SU-DHL-6 (cell line): Measurements from ENCODE around the gene MTX1.

Experiments
- H2AFZ ChIP-seq: fragments of 200-600 bp; sonication (generic); 2 replicates; pipeline ENCODE4 v1.6.1; 2014; ENCODE audit warnings: low read depth, mild to moderate bottlenecking, moderate library complexity, mixed read lengths, antibody characterized with exemption, low read length; ENCODE audit not compliant: severe bottlenecking
- H3F3A ChIP-seq: fragments of 200-600 bp; shearing (Covaris generic); 2 replicates; pipeline ENCODE4 v1.6.0; 2016; ENCODE audit warnings: antibody characterized with exemption, mild to moderate bottlenecking; ENCODE audit not compliant: insufficient read depth
- H3K27ac ChIP-seq: fragments of 200-600 bp; sonication (generic); 2 replicates; pipeline ENCODE4 v1.5.1; 2016; ENCODE audit warnings: low read depth, mild to moderate bottlenecking, low read length, moderate library complexity, mixed read lengths
- H3K27me3 ChIP-seq: fragments of 200-600 bp; sonication (generic), shearing (Covaris generic); 2 replicates; pipeline ENCODE4 v1.6.0; 2014; ENCODE audit warnings: mild to moderate bottlenecking, low read length
- H3K36me3 ChIP-seq: fragments of 200-600 bp; sonication (generic); 2 replicates; pipeline ENCODE4 v1.6.1; 2014; ENCODE audit warnings: mild to moderate bottlenecking, low read length, mixed read lengths
- H3K4me2 ChIP-seq: fragments of 300-600, 200-600 bp; shearing (Covaris generic), sonication (generic); 2 replicates; pipeline ENCODE4 v1.6.0; 2014; ENCODE audit warnings: low read length, low read depth, mild to moderate bottlenecking; ENCODE audit not compliant: poor library complexity, severe bottlenecking
- H3K4me3 ChIP-seq: fragments of 200-600 bp; sonication (generic); 2 replicates; pipeline ENCODE4 v1.5.1; 2014; ENCODE audit warnings: antibody characterized with exemption, low read length, mild to moderate bottlenecking, mixed read lengths; ENCODE audit not compliant: insufficient read depth, poor library complexity, severe bottlenecking
- H3K79me2 ChIP-seq: fragments of 200-600 bp; sonication (generic); 2 replicates; pipeline ENCODE4 v1.6.1; 2014; ENCODE audit warnings: mild to moderate bottlenecking, low read length, moderate library complexity; ENCODE audit not compliant: insufficient read depth
- H3K9ac ChIP-seq: fragments of 200-600 bp; sonication (generic); 2 replicates; pipeline ENCODE4 v1.7.0; 2014; ENCODE audit warnings: mild to moderate bottlenecking, low read length
- H3K9me2 ChIP-seq: fragments of 200-600 bp; sonication (generic); replicated peaks from 2 replicates; pipeline ENCODE4 v1.6.1; 2014; ENCODE audit warnings: low read length; ENCODE audit not compliant: insufficient read depth
- H3K9me3 ChIP-seq: fragments of 200-600 bp; sonication (generic); 2 replicates; pipeline ENCODE4 v1.6.1; 2014; ENCODE audit warnings: low read length, mixed read lengths; ENCODE audit not compliant: insufficient read depth
- H4K20me1 ChIP-seq: fragments of 200-600 bp; sonication (generic); 2 replicates; pipeline ENCODE4 v1.6.1; 2014; ENCODE audit warnings: low read depth, mild to moderate bottlenecking, antibody characterized with exemption, low read length, moderate library complexity, mixed read lengths
- CTCF ChIP-seq: fragments of 200-600 bp; sonication (generic); IDR thresholded peaks from one replicate; pipeline ENCODE4 v1.5.1; 2017; ENCODE audit warnings: antibody characterized with exemption, mild to moderate bottlenecking, low read length, moderate library complexity; ENCODE audit not compliant: insufficient read depth, poor library complexity, severe bottlenecking
- EZH2phosphoT487 ChIP-seq: fragments of 200-600 bp; sonication (generic), shearing (Covaris generic); conservative IDR thresholded peaks from 2 replicates; pipeline ENCODE4 v1.6.1; 2018; ENCODE audit warnings: mild to moderate bottlenecking, antibody characterized with exemption, low read length, moderate library complexity, mixed read lengths

MTX1 gene

GRCh38 chr1:155177192-155177917 lies 31.1 kb upstream of the MTX1 start:
- no peaks in the 10 kb centered on the region for H3K36me3 ChIP-seq

GRCh38 chr1:155177918-155178281 lies 30.6 kb upstream of the MTX1 start:
- H3K27ac ChIP-seq: no peak overlapping the region
- H3K4me3 ChIP-seq: no peak overlapping the region
- no peak for TF ChIP-seq EZH2phosphoT487
- TF ChIP-seq CTCF: no peak
- no peaks in the 10 kb centered on the region for H3K27me3 ChIP-seq
- H3K79me2 ChIP-seq: peaks cover 2% of the 10 kb centered on the region; the same call in 1 of the 2 replicates
- no peaks in the 10 kb centered on the region for H3K36me3 ChIP-seq
- H3K9ac ChIP-seq: no peak overlapping the region
- no peaks in the 10 kb centered on the region for H4K20me1 ChIP-seq
- no peak overlapping the region for H2AFZ ChIP-seq
- H3K9me2 ChIP-seq: no peaks in the 10 kb centered on the region
- no peaks in the 10 kb centered on the region for H3K9me3 ChIP-seq
- H3K4me2 ChIP-seq: no peak overlapping the region
- peaks cover 7% of the 10 kb centered on the region for H3F3A ChIP-seq

More at GRCh38 chr1:155177192-155177917, 31.1 kb upstream of the MTX1 start:
- TF ChIP-seq CTCF (no peak), EZH2phosphoT487 (no peak)
- Histone ChIP-seq H3K27me3 (no peaks in the 10 kb centered on the region), H4K20me1 (no peaks in the 10 kb centered on the region), H2AFZ (no peak overlapping the region), H3K4me3 (no peak overlapping the region), H3F3A (peaks cover 7% of the 10 kb centered on the region), H3K9ac (no peak overlapping the region), H3K9me3 (no peaks in the 10 kb centered on the region), H3K79me2 (peaks cover 7% of the 10 kb centered on the region), H3K9me2 (no peaks in the 10 kb centered on the region), H3K4me2 (no peak overlapping the region), H3K27ac (no peak overlapping the region)

- Histone ChIP-seq H3K27me3 (no peaks in the 10 kb centered on the region), H4K20me1 (no peaks in the 10 kb centered on the region), H3K9ac (no peak overlapping the region), H3F3A (peaks cover 7% of the 10 kb centered on the region), H3K9me3 (no peaks in the 10 kb centered on the region), H3K4me2 (no peak overlapping the region), H3K36me3 (no peaks in the 10 kb centered on the region), H3K9me2 (no peaks in the 10 kb centered on the region), H2AFZ (no peak overlapping the region), H3K4me3 (no peak overlapping the region), H3K79me2 (no peaks in the 10 kb centered on the region), H3K27ac (no peak overlapping the region)
- TF ChIP-seq EZH2phosphoT487 (no peak), CTCF (no peak)
Observed at GRCh38 chr1:155178441-155179111, 29.9 kb upstream of the MTX1 start.
